ENCODE data around the gene TMEM51.

- TF ChIP-seq CTCF (IDR thresholded peaks at IDR 0.05; ENCODE audit: insufficient read depth, low read length, poor library complexity, severe bottlenecking): no peak
- TF ChIP-seq EZH2phosphoT487 (conservative IDR thresholded peaks at IDR 0.05; ENCODE audit: low read length): no peak
Measured at GRCh38 chr1:15245593-15246360, 92.2 kb downstream of the TMEM51 start.
